Breast epithelium (tissue), 3 donors: Measurements from ENCODE around the gene MEIS3.

Experiments used
- POLR2A ChIP-seq: fragments of 450-650 bp; IDR thresholded peaks from one replicate; pipeline ENCODE4 v1.6.1; 2016; ENCODE audit warnings: antibody characterized with exemption, mild to moderate bottlenecking, moderate library complexity
- POLR2AphosphoS5 ChIP-seq, 3 donors: sonication (generic); formaldehyde crosslinking; IDR thresholded peaks; one replicate each; pipeline ENCODE4 v1.6.1; 2017; ENCODE audit warnings: antibody characterized with exemption in 3 of 3

GRCh38 chr19:47432091-47432490, 12.8 kb upstream of the MEIS3 start:
- no peak for TF ChIP-seq POLR2AphosphoS5 (IDR thresholded peaks at IDR 0.05)
- no peak for TF ChIP-seq POLR2A
